T follicular helper cell (primary cell): ENCODE results near the gene PRDX5.

Experiments used
- DNase-seq: peaks from one replicate; pipeline ENCODE4 v3.0.0-alpha.2; 2020; ENCODE audit warnings: low read depth

Gene PRDX5

DNA sequence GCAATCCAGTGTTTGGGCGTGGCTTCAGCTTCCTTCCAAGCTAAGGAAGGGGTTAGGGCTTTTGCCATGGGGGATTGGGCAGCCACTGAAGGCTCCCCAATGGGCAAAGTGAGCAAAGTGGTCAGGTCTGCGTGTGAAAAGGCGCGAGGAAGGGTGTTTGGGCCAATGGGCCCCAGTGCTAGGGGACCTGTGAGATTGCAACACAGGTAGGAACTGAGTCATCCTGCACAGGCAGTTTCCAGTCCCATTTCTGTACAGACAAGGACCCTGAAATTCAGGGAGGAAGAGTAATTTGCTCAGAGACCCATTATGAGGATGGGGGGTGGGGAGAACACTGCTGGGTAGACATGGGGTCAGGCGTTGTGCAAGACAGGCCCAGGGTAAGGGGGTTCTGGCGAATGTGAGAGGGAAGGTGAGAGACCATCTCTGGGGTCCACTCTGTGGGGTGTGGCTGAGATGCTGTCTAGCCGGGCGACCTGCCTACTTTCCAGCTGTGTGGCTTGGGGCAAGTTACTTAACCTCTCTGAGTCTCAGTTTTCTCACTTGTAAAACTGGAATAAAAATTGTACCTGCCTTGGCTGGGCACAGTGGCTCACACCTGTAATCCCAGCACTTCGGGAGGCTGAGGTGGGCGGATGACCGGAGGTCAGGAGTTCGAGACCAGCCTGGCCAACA lies 29.4 kb downstream of the PRDX5 start:
- no peak for DNase-seq

DNA sequence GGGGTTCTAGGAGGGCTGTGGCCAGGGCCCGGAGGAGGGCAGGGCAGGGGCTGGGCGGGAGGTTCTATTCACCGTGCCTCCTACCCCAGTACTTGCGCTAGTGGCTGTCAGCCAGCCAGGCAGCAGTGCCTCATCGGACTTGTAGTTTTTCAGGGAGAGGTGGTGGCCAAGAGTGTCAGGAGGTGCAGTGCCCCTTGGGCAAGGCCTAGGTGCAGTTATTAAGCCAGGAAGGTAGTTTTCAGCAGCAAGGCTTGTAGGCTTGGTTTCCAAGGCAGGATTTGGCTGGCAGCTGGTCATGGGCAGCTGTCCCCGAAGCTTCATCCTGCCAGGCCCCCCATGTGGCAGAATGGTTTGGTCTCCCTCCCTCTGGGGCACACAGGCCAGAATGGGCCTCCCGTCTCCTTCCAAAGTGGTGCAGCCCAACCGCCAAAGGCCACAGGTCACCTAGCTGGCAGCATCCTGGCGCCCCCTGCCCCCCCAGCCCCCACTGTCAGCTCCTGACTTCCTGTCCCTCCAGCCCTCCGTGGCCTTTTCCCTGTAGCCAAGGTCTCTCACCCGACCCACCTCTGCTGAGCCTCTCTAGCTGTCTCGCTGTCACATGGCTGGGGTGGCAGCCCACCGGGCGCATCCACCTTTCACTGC lies 30.6 kb downstream of the PRDX5 start:
- no peak for DNase-seq

DNA sequence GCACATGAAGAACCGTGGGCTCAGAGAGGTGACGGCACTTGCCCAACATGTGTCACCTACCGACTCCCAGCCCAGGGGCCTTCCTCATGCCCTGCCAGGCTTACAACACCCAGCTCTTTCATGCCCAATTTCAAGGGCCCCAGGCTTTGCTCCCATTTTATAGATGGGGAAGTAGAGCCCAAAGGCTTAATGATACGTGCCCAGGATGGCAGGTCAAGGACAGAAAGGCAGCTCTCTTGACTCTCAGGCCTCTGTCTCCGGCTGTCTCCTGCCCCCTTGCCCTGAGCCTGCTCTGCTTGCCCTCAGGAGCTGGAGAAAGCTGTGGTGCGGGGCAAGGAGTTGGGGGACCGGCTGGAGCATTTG lies 31.1 kb downstream of the PRDX5 start:
- no peak for DNase-seq

DNA sequence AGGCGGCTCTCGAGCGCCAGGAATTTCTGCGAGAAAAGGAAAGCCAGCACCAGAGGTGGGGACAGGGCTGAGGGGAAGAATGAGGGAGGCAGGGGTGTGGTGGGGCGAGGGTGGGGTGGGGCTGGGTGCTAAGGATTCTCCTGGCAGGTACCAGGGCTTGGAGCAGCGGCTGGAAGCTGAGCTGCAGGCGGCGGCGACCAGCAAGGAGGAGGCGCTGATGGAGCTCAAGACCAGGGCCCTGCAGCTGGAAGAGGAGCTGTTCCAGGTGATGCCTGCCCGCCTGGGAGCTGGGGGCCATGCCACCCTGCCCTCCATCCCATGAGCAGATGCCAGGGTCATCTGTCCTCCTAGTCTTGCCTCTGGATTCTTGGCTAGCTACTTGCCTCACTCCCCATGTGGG lies 31.5 kb downstream of the PRDX5 start:
- no peak for DNase-seq

DNA sequence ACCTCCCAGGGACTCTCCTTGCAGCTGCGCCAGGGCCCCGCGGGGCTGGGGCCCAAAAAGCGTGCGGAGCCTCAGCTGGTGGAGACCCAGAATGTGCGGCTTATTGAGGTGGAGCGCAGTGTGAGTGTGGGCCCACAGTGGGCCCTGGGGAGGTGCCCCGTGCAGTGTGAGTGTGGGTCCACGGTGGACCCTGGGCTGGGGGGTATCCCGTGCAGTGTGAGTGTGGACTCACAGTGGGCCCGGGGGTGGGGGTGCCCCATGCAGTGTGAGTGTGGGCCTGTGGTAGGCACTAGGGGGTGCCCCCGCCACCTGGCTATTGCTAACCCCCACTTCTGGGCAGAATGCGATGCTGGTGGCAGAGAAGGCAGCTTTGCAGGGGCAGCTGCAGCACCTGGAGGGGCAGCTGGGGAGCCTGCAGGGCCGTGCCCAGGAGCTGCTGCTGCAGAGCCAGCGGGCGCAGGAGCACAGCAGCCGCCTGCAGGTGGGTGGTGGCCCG lies 33.3 kb downstream of the PRDX5 start:
- no peak for DNase-seq

DNA sequence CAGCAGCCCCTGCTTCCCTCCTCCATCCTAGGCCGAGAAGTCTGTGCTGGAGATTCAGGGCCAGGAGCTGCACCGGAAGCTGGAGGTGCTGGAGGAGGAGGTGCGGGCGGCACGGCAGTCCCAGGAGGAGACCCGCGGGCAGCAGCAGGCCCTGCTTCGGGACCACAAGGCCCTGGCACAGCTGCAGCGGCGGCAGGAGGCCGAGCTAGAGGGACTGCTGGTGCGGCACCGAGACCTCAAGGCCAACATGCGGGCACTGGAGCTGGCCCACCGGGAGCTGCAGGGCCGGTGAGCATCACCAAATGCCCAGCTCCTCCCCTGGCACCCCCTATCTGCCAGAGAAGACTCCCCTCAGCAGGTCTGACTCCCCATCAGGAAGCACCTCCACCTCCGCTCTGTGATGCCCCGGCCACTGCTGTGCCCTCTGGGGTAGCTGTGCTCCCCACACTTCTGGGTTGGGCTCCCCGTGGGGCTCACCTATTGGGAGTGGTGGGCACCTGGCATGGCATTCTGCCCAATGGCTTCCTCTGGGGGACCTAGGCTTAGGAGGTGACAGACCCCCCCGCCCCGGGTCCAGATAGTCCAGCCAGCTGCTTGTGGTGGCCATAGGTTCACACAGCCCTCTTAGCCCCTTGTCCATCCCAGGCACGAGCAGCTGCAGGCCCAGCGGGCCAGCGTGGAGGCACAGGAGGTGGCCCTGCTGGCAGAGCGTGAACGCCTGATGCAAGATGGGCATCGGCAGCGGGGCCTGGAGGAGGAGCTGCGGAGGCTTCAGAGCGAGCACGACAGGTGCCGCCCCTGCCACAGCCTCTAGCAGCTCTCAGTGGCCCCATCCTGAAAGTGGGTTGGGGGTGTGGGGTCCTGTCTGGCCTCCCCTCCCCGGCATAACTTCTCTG lies 34.4 kb downstream of the PRDX5 start:
- DNase-seq, result no peak

DNA sequence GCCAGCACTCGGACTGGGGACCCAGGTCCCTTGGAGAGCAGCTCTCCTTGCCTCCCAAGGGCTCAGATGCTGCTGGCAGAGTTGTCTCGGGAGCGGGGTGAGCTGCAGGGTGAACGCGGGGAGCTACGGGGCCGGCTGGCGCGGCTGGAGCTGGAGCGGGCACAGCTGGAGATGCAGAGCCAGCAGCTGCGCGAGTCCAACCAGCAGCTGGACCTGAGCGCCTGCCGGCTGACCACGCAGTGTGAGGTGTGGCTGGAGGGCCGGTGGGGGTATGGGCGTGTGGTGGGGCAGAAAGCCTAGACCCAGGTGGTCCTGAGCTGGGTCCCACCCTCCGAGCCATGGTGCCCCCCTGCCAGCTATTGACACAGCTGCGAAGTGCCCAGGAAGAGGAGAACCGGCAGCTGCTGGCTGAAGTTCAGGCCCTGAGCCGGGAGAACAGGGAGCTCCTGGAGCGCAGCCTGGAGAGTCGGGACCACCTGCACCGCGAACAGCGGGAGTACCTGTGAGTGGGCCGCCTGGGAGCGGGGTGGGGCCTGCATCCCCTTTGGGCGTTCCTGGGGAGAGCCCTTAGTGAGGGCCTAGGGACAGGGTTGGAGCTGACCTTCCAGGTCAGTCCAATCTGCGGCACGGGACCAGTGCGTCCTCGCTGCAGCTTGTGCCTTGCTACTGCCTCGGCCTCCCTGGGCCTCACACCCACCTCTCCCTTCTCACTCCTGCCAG lies 35.2 kb downstream of the PRDX5 start:
- no peak for DNase-seq

DNA sequence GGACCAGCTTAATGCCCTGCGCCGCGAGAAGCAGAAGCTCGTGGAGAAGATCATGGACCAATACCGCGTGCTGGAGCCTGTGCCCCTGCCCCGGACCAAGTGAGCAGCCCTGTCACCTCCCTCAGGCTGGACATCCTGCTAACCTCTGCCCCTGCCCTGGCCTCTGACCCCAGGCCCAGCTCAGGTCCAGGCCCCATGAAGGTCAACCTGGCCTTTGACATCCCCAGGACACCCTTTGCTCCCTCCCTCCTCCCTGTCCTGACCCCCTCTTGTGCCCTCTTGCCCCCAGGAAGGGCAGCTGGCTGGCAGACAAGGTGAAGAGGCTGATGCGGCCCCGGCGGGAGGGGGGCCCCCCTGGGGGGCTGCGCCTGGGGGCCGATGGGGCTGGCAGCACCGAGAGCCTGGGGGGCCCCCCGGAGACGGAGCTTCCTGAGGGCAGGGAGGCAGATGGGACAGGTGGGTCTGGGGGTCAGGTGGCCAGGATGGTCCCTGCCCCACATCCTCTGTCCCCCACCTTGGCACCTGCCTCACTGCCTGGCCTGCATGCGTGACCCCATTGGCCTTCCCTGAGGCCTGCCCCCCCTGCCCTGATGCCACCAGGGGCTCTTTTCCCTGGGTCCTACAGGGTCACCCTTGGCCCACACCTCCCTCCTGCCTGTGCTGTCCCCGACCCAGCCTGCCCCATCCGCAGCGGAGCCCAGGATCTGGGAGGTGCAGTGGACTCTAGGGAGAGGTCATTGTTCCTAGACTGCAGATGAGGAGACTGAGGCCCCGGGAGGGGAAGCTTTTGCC lies 36.0 kb downstream of the PRDX5 start:
- no peak for DNase-seq

DNA sequence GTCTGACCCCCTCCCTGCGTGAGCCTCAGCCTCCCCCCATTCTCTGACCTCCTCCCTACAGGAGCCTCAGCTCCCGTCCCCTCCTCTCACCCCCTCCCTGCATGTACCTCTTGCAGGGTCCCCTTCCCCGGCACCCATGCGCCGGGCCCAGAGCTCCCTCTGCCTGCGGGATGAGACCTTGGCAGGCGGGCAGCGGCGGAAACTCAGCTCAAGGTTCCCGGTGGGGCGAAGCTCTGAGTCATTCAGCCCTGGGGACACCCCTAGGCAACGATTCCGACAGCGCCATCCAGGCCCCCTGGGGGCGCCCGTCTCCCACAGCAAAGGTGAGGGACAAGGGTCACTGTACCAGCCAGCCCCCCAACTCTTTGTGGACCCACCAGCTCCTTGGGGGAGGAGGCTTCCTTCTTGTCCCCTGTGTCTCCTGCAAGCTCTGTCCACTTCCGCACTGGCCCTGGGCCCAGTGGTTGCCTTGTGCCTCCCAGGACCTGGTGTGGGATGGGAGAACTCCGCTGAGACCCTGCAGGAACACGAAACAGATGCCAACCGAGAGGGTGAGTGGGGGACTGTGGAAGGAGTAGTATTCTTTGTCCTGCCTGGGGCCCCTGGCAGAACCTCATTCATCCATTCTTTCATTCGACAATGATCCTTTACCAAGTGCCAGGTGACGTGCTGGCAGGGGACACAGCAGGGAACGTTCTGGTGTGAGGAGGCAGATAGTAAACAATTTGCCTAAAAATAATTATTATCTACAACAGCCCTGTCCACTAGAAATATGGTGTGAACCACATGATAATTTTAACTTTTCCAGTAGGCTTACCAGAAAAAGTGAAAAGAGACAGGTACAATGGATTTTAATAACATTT lies 37.4 kb downstream of the PRDX5 start:
- no peak for DNase-seq

DNA sequence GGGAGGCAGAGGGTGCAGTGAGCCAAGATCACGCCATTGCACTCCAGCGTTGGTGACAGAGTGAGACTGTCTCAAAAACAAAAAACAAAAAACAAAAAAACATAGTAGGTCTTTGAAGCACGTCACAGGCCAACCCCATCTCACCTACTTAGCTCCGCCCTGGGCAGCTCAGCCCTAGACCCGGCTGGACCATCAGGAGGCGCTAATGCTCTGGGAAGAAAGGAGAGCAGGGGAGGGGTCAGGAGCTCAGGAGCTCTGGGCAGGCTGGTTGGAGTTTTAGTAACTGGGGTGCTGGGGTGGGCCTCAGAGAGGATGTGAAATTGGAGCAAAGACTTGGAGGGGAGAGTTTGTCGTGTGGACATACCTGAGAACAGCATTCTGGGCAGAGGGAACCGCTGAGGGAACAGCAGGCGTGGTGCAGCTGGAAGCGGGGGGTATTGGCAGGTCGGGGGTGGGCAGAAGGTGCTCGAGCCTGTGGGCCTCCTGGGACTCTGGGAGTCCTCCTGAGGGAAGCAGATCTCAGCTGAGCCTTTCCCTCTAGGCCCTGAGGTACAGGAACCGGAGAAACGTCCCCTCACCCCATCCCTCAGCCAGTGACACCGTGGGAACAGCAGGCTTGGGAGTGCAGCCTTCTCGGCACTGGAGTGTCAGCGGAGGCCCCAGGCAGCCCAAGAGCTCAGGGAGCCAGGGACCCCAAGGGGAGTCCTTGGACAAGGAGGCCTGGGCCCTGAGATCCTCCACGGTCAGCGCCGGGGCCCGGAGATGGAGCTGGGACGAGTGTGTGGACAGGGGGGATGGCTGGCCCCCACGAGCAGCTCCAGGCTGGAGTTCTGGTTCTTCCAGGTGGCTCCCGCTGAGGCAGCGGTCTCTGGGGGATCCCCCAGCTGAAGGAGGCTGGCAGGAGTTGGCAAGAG lies 38.8 kb downstream of the PRDX5 start:
- no peak for DNase-seq

DNA sequence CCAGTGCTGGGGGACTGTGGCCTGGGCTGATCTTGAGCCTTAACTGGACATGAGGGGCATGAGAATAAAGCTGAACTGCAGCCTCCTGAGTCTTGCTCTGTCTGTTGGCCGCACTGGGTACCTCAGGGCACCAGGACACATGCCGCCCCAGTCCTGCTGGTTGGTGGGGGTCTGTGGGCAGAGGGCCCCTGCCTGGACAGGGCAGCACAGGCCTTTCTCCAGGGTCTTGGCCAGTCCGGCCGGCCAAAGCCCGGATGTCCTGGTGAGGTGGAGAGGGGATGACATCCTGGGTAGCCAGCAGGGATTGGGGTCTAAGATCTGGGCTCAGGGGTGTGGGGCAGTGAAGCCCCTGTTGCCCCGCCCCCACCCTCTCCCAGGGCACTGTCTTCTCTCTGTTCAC lies 39.5 kb downstream of the PRDX5 start:
- no peak for DNase-seq

DNA sequence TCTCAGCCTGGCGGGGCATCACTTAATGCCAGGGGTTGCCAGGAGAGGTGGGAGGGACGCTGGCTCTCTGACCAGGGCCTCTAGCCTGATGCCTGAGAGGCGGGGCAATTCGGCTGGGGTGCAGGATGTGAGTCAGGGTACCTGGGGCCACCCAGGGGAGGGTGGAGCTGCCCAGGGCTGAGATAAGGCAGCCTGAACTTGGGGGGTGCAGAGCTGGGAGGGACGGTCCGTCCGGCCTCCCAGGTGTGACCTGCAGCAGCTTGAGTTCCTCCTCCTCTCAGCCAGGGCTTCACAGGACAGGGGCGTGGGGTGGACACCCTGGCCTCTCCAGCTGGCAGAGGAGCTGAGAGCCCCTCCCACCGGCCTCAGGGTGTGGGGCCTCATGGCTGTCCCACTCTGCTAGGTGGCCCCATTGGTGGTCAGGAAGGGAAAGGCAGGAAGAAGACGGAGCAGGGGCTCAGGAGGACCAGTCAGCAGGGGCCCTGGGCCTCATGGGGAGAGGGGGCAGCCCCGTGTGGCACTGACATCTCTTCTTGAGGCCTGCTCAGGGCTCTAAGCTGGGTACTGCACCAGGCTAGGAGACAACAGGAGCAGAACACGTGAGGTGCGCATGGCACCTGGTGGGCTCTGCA lies 40.1 kb downstream of the PRDX5 start:
- DNase-seq, result no peak

DNA sequence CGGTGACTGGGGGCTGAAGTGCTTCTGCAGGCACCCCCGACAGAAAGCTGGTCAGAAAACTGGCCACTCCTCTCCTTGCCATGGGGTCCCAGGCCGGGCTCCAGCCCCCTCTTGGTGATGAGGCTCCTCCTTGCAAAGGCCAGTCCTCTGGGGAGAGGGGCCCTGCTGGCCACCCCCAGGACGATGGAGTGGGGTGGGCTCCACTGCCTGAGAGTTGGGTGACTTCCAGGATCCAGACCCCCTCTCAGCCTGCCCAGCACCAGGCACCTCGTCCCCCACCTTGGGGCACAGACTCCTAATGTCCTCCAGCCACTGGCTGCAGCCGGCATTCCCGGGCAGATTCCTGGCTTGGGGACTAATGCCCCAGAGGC lies 40.6 kb downstream of the PRDX5 start:
- DNase-seq, result no peak

DNA sequence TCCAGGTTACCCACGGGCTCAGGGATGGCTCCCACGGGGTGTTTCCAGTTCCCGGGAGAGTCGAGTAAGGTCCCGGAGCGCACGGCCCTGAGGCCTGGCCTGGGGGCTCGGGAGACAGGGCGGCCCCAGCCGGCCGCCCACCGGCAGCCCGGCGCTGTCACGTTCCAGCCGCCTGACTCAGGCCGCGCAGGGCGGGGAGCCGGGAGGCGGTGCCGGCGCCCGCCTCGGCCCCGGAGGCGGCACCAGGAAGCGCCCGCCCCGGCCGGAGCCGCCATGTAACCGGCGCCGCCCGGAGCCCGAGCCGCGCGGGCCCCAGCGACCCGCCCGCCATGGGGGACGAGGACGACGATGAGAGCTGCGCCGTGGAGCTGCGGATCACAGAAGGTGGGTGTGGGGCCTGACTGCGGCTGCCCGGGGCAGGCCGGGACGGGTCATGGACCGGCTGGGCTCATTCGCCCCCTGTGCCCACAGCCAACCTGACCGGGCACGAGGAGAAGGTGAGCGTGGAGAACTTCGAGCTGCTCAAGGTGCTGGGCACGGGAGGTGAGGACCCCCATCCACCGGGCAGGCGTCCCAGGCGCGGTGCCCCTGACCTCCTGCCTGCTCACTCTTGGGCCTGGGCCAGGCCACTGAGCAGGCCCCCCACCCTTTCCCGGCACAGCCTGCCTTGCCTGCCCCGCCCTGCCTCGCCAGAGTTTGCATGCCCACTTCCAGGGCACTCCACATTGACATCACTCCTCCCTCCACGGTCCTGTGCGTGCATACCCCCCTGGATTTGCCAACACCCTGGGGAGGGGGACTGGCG lies 41.2 kb downstream of the PRDX5 start, which contains the start of gene RPS6KA4:
Gene RPS6KA4, plus strand, starts transcription at position 256 of the 805 bp plus-strand sequence. Its CDS starts 74 bp downstream, at position 330.
- no peak for DNase-seq

DNA sequence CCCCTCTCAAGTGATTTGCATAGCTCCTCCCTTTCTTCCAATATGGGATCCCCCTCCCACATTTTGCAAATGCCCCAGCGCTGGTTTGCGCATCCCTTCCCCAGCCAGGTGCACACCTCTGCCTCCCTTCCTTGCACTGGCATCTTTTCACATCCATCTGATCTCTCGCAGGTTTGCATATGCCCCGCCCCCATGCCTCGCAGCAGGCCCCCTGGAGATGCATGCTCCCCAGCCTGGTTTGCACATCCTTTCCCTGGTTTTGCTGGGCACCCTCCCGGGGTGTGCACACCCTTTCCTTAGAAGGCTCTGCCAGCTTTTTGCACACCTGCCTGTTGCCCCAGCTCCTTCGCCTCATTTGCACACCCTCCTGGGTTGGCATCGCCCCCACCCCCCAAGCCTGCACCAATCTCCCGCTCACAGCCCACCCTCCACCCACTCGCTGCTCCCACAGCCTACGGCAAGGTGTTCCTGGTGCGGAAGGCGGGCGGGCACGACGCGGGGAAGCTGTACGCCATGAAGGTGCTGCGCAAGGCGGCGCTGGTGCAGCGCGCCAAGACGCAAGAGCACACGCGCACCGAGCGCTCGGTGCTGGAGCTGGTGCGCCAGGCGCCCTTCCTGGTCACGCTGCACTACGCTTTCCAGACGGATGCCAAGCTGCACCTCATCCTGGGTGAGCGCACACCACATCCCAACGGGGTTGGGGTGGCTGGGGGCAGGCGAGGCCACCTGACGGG lies 42.0 kb downstream of the PRDX5 start:
- DNase-seq, result no peak

DNA sequence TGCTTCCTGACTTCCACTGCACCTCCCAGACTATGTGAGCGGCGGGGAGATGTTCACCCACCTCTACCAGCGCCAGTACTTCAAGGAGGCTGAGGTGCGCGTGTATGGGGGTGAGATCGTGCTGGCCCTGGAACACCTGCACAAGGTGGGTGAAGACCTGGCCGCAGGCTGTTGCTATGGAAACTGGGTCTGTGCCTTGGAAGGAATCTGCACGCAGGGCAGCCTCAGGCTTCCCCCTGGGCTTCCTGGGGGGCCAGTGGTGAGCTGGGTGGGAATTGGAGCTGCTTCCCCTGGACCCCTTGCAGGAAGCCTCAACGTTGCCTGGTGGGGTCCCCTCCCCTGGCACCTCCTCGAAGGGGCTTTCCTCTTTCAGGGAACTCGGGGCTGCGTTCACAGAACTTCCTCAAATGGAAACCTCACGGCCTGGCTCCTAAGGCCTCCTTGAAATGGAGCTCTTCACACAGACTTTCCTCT lies 42.6 kb downstream of the PRDX5 start:
- no peak for DNase-seq

DNA sequence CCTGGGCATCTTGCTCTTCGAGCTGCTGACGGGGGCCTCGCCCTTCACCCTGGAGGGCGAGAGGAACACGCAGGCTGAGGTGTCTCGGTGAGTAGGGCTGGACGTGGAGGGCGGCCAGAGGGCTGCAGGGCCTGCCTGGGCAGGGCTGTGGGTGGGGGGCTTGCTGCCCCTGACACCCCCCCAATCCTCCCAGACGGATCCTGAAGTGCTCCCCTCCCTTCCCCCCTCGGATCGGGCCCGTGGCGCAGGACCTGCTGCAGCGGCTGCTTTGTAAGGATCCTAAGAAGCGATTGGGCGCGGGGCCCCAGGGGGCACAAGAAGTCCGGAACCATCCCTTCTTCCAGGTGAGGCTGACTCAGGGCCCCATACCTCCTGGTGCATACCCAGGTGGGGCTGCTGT lies 43.7 kb downstream of the PRDX5 start:
- no peak for DNase-seq
